Measurements from ENCODE around the gene TLR9. TPM values are rescaled to one million over a fixed set of nuclear protein-coding genes. Genes with fewer than 3 reads are reported as not detected.

The TLR9 gene
- total RNA-seq, 1 experiment from 2014 or later: not detected

DNA sequence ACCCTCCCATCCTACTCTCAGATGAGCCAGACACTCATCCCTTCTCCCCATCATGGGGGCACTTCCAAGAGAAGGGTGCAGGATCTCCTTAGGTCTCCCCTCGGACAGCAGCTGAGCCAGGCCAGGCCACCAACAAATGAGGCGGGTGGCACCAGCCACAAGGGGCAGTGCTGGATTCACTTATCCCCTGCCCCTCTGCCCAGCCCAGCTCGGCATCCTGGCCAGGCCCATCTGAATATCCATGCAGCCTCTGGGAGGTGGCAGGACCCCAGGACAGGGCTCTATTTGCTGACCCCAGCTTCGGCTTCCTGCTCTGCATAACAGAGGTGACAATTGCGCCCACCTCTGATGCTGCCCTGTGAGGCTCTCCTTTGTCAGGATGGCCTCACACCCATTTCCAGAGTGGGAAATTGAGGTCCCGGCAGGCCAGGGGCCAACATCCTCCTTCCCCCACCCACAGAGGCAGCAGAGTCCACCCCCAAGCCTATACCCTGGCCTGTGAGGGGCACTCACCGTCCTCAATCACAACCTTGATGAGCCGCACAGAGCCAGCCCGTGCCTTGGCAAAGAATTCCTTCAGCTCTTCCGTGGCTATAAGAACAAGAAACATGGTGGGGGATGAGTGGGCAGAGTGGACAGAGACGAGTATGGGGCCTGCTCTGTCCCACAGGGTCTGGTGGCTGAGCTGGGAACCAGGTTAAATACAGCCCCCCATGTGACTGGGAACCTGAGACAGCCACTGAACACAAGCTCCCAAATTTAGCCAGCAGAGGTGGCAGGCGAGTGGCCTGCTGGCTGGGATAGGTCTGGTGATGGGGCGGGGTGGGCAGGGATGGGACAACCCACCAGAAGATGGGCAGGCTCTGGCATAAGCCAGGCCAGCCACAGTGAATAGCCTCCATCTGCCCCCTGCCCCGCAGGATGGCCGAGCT is 9.3 kb upstream of the TLR9 start:
- in situ Hi-C loops (cut with HindIII; ENCODE audit: low pct_unique_long_range_greater_than_20kb, low sequenced_read_pairs): no loop called here
- no peaks in the 10 kb centered on the region for H3K27me3 ChIP-seq (ENCODE audit: control insufficient read depth, insufficient read depth, low read length)
- ChIA-PET CTCF (no interaction called here), POLR2A (interaction anchor here (0.5 kb wide), 1 partner anchor 753 kb away, joined by 3 read pairs; no protein-coding TSS in a partner anchor)
- TF ChIP-seq REST (IDR thresholded peaks at IDR 0.05; ENCODE audit: insufficient read depth in 1 of 2, low read depth in 2 of 2, low read length in 1 of 2) (no peak), POLR2AphosphoS5 (IDR thresholded peaks at IDR 0.05; ENCODE audit: low read depth, low read length) (no peak), TCF7L2 (IDR thresholded peaks at IDR 0.05; ENCODE audit: low read depth, low read length) (no peak), SIN3A (IDR thresholded peaks at IDR 0.05; ENCODE audit: borderline replicate concordance, insufficient read depth, low read depth, low read length) (no peak)
- TF ChIP-seq, protein P1, sequence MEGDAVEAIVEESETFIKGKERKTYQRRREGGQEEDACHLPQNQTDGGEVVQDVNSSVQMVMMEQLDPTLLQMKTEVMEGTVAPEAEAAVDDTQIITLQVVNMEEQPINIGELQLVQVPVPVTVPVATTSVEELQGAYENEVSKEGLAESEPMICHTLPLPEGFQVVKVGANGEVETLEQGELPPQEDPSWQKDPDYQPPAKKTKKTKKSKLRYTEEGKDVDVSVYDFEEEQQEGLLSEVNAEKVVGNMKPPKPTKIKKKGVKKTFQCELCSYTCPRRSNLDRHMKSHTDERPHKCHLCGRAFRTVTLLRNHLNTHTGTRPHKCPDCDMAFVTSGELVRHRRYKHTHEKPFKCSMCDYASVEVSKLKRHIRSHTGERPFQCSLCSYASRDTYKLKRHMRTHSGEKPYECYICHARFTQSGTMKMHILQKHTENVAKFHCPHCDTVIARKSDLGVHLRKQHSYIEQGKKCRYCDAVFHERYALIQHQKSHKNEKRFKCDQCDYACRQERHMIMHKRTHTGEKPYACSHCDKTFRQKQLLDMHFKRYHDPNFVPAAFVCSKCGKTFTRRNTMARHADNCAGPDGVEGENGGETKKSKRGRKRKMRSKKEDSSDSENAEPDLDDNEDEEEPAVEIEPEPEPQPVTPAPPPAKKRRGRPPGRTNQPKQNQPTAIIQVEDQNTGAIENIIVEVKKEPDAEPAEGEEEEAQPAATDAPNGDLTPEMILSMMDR (IDR thresholded peaks at IDR 0.05): peak; percentile 41
- peaks cover 7% of the 10 kb centered on the region; the same call in 1 of the 2 replicates for H3K36me3 ChIP-seq (ENCODE audit: control insufficient read depth, insufficient read depth, low read length)
- no TSS peak for BruUV-seq (replicated peaks)
- intact Hi-C loops (cut with micrococcal nuclease; ENCODE audit: unreplicated experiment): loop anchor here (10.0 kb wide), 1 partner anchor 100 kb away; no protein-coding TSS in a partner anchor
- no peak overlapping the region for H3K4me3 ChIP-seq (ENCODE audit: low read depth in 2 of 2, low read length in 2 of 2)
- DNase-seq (ENCODE audit: low read depth, low spot score) (no peak), ATAC-seq (no peak)
- H3K9me3 ChIP-seq (ENCODE audit: control insufficient read depth, insufficient read depth, low read depth, low read length): no peaks in the 10 kb centered on the region
- no peak overlapping the region for H3K27ac ChIP-seq (ENCODE audit: low read length)
- H3K4me1 ChIP-seq (ENCODE audit: control insufficient read depth, insufficient read depth, low read length): peaks cover 14% of the 10 kb centered on the region

GRCh38 chr3:52233968-52234367 is 8.5 kb upstream of the TLR9 start:
- ChIA-PET CTCF (interaction anchor here (0.7 kb wide), 1 partner anchor 199 kb away, joined by 6 read pairs; no protein-coding TSS in a partner anchor), POLR2A (no interaction called here)
- no peak overlapping the region for H3K27ac ChIP-seq (ENCODE audit: low read length)
- peaks cover 5% of the 10 kb centered on the region; the same call in 1 of the 2 replicates for H3K36me3 ChIP-seq (ENCODE audit: control insufficient read depth, insufficient read depth, low read length)
- H3K4me1 ChIP-seq (ENCODE audit: control insufficient read depth, insufficient read depth, low read length): peaks cover 13% of the 10 kb centered on the region
- no TSS peak for BruUV-seq (replicated peaks)
- in situ Hi-C loops (cut with HindIII; ENCODE audit: low pct_unique_long_range_greater_than_20kb, low sequenced_read_pairs) (no loop called here), intact Hi-C loops (cut with micrococcal nuclease; ENCODE audit: unreplicated experiment) (loop anchor here (10.0 kb wide), 1 partner anchor 101 kb away; no protein-coding TSS in a partner anchor)
- no peaks in the 10 kb centered on the region for H3K27me3 ChIP-seq (ENCODE audit: control insufficient read depth, insufficient read depth, low read length)
- TF ChIP-seq POLR2AphosphoS5 (IDR thresholded peaks at IDR 0.05; ENCODE audit: low read depth, low read length) (no peak), TCF7L2 (IDR thresholded peaks at IDR 0.05; ENCODE audit: low read depth, low read length) (no peak), REST (IDR thresholded peaks at IDR 0.05; ENCODE audit: insufficient read depth in 1 of 2, low read depth in 2 of 2, low read length in 1 of 2) (no peak), SIN3A (IDR thresholded peaks at IDR 0.05; ENCODE audit: borderline replicate concordance, insufficient read depth, low read depth, low read length) (no peak)
- DNase-seq (ENCODE audit: low read depth, low spot score): no peak
- no peak for ATAC-seq
- no peak overlapping the region for H3K4me3 ChIP-seq (ENCODE audit: low read depth in 2 of 2, low read length in 2 of 2)
- no peaks in the 10 kb centered on the region for H3K9me3 ChIP-seq (ENCODE audit: control insufficient read depth, insufficient read depth, low read depth, low read length)
